SHP77 (cell line): ENCODE results near the gene KIF26B.
A peak's percentile ranks its signal among the peaks of the same experiment; 100 is the strongest.

Experiments used
- DNase-seq, 2 experiments: peaks; one replicate each; lab custom pipeline; 2025; lab: John Stamatoyannopoulos, UW

The KIF26B gene

DNA sequence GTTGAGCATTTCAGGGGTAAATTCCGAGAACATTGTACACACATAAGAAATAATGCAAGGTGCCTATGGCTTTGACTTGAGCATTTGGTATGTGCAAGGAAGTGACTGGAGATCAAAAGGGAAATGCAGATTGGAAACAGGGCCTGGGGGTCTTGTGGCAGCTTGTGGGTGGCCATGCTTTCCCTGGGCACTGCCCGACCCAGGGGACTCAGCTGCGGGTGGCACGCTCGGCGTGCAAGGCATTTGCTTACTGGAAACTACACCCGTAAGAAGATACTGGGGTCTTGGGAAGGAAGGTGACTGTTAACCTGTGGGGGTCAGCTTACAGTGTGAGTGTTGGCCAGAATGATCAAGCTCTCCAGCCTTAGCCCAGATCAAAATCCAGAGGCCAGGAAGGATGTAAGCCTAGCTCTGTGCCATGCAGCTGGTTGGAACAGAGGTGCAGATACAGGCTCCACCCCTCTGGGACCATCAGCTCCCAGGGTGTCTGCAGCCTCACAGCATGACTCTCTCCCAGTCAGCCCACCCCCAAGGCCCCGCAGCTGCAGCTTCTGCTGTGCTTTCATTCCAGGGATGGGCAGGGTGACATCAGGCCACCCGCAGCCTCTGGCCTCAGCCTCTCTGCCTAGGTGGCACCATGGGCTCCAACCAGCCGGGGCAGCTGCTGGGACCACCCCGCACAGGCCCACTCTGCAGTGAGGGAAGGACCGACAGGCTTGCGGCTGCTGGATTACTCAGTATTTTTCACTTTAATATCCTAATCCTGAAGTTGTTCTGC lies 55.1 kb downstream of the KIF26B start:
- DNase-seq = no peak

GRCh38 chr1:245211035-245211749 lies 56.4 kb downstream of the KIF26B start:
- DNase-seq = no peak

DNA sequence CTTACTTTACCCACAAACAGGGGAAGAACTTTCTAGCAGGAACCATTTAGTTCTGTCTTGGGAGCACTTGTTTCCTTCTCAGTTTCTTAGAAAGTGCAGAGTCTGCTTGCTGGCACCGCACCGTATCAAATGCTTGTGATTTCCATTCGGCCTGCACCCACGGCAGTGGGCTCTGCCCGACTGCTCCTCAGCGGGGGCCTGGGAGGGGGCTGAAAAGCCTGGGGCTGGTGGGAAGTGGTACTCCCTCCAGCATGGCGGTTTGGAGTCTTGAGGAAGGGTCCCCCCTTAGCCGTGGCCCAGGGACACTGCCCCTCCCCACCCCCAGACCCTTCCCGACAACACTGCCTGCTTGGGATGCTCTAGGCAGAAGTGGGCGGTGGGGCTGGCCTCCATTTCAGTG lies 57.0 kb downstream of the KIF26B start:
- DNase-seq = no peak

DNA sequence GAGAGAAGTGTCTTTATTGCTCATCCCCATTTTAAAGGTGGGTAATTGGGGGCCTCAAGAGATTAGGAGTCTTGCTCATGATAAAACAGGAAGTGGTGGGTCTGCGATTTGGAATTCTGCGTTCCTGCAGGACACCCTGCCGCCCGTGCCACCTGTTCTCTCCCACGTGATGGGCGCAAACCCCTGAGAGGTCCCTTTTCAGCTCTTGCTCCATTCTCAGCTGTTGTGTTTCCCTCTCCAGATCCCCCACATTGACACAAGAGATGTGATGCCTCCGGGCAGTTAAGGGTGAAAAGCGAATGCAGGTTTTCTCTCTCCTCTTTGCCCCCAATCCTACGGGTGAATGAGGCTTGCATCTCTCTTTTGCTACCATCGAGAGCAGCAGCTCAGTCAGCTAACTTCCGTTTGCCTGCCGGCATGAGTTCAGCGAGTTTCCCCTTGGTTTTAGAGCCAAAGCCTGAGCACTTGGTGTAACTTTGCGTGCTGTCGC lies 57.5 kb downstream of the KIF26B start:
- DNase-seq = no peak

DNA sequence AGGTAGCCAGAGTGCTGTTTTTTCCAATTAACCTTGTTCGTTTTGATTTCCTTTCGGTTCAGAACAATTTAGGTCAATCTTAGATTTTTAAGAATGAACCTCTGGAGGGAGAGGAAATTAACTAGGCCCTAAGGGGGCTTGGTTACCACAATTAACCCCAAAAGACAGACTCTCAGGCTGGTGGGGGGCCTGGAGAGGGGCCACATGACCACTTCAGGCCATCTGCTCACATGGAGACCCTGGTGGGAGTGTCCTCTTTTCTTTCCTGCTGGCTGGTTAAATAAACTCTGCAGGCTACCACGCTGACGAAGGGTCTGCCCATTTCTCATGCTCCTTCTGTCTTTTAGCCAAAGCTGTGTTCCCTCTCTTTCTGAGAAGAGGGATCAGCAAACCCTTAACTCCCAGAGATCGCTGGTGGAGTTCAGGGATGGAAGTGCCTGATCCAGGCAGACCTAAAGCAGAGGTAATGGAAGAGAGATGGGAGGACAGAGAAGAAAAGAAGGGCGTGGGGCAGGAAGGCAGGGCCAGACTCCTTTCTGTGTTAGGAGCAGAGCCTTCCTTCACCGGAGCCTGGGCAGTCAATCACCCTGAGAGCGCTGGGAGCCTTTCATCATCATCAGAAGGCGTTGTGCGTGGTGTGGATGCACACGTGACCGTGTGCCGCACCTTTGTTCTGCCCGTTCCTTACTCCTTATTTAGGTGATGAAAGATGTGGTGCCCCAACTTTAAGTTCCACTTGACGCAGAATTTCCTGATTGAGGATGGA lies 58.5 kb downstream of the KIF26B start:
- no peak for DNase-seq

GRCh38 chr1:245215071-245215470 lies 60.3 kb downstream of the KIF26B start:
- DNase-seq = no peak

- DNase-seq = no peak
Observed at GRCh38 chr1:245216366-245217115, 61.8 kb downstream of the KIF26B start.

- no peak for DNase-seq
Observed at GRCh38 chr1:245217853-245218608, 63.2 kb downstream of the KIF26B start.

DNA sequence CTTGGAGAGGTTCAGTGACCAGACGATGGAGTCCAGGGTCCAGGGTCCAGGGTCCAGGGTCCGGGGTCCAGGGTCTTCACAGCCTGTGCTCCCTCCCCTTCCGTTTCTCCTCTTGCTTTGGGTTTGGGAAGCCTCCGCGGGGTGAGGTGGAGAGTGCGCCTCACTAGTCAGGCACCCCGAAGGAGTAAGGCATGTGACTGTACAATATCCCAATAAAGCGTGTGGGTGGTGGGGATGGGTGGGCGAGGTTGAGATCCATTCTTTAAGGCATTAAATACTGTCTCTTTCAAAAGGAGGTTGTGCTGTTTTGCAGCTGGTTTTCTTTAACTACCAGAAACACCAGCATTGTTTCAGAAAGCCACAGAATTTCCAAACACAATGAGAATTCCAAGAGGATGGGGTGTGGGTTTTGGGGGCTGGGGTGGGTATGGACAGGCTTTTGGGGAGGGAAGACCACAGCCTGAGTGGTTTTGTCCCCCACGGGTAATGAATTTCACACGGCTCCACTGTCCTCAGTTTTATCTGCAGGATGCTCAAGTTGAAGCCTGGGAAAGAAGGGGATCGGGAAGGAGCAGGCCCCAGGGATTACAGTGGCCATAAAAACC lies 65.7 kb downstream of the KIF26B start:
- no peak for DNase-seq

GRCh38 chr1:245221805-245222204 lies 67.0 kb downstream of the KIF26B start:
- no peak for DNase-seq

DNA sequence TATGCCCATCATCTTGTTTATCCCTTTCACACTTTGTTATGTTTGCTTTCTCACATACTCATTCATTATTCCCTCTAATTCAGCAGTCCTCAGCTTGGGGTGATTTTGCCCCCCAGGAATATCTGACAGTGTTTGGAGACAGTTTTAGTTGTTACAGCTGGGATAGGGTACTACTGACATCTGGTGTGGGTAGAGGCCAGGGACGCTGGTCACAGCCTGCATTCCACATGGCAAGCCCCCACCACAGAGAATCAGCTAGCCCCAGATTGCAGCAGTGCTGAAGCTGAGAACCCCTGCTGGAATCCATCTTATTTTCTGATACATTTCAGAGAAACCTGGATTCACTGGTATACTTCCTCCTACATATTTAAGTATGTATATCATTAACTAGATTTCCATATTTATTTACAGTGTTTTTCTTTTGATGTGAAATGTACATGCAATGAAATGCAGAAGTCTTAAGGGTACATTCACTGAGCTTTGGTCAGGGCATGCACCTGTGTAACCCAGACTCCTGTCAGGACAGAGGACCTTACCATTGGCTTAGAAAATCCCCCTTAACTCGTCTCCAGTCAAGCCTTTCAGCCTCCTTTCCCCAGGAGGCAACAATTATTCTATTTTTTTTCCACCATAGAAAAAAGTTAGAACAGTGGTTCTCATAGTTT lies 68.3 kb downstream of the KIF26B start:
- DNase-seq = no peak

- no peak for DNase-seq
Observed at GRCh38 chr1:245225322-245226202, 70.8 kb downstream of the KIF26B start.

DNA sequence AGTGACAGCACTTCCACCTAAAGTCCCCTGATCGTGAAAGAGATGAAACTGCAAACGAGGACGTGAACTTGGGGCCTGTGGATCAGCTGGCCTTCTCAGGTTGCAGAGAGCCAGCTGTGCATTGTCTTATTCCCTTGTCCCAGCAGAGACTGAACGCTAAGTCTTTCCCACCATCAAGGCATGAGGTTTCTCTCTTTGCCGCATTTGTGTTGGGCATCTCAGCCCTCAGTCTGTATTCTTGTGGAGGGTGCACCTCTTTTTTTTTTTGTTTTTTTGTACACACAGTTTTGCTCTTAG lies 71.4 kb downstream of the KIF26B start:
- no peak for DNase-seq

DNA sequence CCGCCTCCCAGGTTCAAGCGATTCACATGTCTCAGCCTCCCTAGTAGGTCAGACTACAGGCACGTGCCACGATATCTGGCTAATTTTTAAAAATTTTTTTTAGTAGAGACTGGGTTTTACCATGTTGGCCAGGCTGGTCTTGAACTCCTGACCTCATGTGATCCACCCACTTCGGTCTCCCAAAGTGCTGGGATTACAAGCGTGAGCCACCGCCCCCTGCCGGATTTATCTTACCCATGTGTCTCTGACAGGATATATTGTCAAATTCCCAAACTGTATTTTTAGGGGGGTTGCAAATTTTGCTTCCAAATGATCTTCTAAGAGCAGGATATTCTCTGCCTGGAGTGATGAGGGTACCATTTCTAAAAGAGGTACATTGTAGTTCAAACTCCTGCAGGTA lies 74.3 kb downstream of the KIF26B start:
- DNase-seq = no peak

DNA sequence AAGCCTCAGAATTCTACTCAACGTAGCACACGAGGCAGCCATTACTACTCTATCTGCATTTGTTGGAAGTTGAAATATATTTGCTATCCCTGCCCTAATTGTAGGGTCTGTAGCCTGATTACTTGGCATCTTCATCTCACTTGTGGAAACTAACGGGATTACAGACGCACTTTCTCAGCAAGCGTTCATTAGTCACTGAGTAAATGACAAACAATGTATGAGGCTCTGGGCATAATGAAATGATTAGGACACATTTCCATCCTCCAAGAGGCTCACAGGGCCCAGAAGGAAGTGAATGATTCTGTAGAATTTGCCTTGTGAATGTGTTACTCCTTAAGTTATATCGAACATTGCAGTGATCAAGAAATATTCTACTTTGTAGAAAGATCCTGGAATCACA lies 78.1 kb downstream of the KIF26B start:
- no peak for DNase-seq

DNA sequence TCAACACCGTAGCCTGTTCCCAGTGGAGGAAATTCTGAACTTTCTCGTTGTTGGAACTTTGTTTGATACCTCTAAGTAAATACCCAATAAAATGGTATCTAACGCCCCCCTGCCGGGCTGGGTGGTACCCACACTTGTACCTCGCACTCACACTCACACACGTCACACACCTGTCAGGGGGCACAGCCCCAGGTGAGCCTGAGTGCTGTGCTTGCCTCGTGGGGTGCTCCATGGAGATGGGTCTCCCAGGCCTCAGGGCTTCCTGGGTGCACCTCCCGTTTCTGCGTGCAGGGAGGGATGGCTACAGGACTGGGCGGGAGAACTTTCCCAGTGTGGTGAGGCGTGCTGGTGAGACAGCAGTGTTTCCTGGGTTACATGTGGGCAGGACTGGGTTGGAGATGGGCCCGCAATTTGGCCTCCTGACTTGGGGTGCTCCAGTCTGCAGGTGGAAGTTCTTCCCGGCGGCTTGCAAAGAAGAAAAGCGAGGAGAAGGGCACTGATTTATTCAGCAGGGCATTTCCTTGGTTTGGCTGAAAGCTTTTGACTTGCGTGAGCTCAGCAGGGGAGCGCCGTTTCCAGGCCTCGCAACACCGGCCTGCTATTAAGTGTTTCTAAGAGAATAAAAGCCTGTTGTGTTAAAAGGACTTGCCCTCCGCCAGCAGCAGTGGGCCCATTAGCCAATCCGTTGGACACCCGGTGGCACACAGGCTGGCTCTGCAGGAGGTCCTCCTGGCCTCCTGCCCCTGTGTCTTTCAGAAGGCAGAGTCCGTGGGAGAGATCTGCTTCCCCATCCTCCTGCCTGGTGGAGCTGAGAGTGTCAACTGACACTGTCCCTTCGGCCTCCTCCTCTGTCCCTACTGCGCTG lies 79.7 kb downstream of the KIF26B start:
- peak; percentile 40 to 45 for DNase-seq

DNA sequence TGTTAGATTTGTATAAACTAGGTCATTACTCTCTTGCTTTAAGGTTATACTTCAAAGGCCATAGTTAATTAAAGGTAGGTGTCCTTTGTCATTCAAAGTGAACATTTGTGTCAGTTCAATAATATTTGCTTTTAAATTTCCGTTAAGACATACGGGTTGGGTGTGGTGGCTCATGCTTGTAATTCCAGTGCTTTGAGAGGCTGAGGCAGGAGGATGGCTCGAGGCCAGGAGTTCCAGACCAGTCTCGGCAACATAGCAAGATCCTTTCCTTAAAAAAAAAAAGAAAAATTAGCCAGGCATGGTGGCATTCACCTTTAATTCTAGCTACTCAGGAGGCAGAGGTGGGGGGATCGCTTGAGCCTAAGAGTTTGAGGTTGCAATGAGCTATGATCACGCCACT lies 80.4 kb downstream of the KIF26B start:
- DNase-seq = peak in 1 of 2 experiments; percentile 21

GRCh38 chr1:245240648-245241165 lies 85.9 kb downstream of the KIF26B start:
- no peak for DNase-seq
